Measurements from ENCODE around the gene SYT14. TPM values are rescaled to one million over a fixed set of nuclear protein-coding genes. Genes with fewer than 3 reads are reported as not detected.

SYT14 gene
- total RNA-seq, 1 experiment from 2014 or later, result 10.3 TPM

GRCh38 chr1:209911746-209912145, 26.3 kb upstream of the SYT14 start:
- H3K4me1 Mint-ChIP-seq, result no peaks in the 10 kb centered on the region
- no peak overlapping the region for H2BK20ac ChIP-seq (ENCODE audit: low read depth, low read length, poor library complexity, severe bottlenecking)
- no peaks in the 10 kb centered on the region for H3K4me1 ChIP-seq (ENCODE audit: insufficient read depth, low read length)
- H2BK120ac ChIP-seq (ENCODE audit: low read depth, low read length, poor library complexity, severe bottlenecking), result no peak overlapping the region
- H3K23me2 ChIP-seq (ENCODE audit: insufficient read length, low read depth, low read length, poor library complexity, severe bottlenecking), result no peaks in the 10 kb centered on the region
- no peak for TF ChIP-seq CTCF (conservative IDR thresholded peaks at IDR 0.05)
- no peaks in the 10 kb centered on the region for H4K20me1 ChIP-seq (ENCODE audit: control insufficient read depth, insufficient read depth, insufficient read length)
- H3K23ac ChIP-seq (ENCODE audit: insufficient read length, low read depth, low read length), result no peak overlapping the region
- WGBS (ENCODE audit: extremely low coverage, insufficient read length, low lambda C conversion rate), result no CpG with 5 or more reads among the region's 3 CpGs
- no peak overlapping the region for H3T11ph ChIP-seq (ENCODE audit: low read length)
- H3K36me3 Mint-ChIP-seq (ENCODE audit: insufficient read depth in 1 of 3, low read depth in 3 of 3), result no peaks in the 10 kb centered on the region; a peak in 1 of 7 replicates
- H3K27me3 ChIP-seq (ENCODE audit: insufficient read depth, low read length), result no peaks in the 10 kb centered on the region
- no peak overlapping the region for H3K56ac ChIP-seq (ENCODE audit: insufficient read length, low read depth, low read length)
- H3K4ac ChIP-seq (ENCODE audit: low read depth, low read length), result no peak overlapping the region
- H3K4me2 ChIP-seq (ENCODE audit: insufficient read depth, insufficient read length, low read length), result no peak overlapping the region
- H2AK5ac ChIP-seq (ENCODE audit: insufficient read length, low read length), result no peak overlapping the region
- no peak overlapping the region for H4K91ac ChIP-seq (ENCODE audit: insufficient read length, low read depth, low read length)
- H3K79me2 ChIP-seq (ENCODE audit: insufficient read depth, low read length), result no peaks in the 10 kb centered on the region
- no peak overlapping the region for H3K14ac ChIP-seq (ENCODE audit: insufficient read depth, low read length)
- H3K27ac Mint-ChIP-seq, result no peak overlapping the region
- no peak overlapping the region for H2AFZ ChIP-seq (ENCODE audit: low read length)
- H4K8ac ChIP-seq (replicated peaks; ENCODE audit: insufficient read length, low read depth, low read length), result no peak overlapping the region
- H2BK12ac ChIP-seq (ENCODE audit: insufficient read length, low read depth, low read length), result no peak overlapping the region
- H2BK15ac ChIP-seq (ENCODE audit: low read depth, low read length), result no peak overlapping the region
- no peak overlapping the region for H3K9ac ChIP-seq (ENCODE audit: extremely low read depth, insufficient read length, low read length)
- H3K79me1 ChIP-seq (ENCODE audit: insufficient read depth, low read depth, low read length, poor library complexity, severe bottlenecking), result no peaks in the 10 kb centered on the region
- H3K4me3 Mint-ChIP-seq, result no peak overlapping the region
- H3K9me3 ChIP-seq (ENCODE audit: control insufficient read depth, low read depth, low read length), result no peaks in the 10 kb centered on the region
- H3K18ac ChIP-seq (ENCODE audit: insufficient read length, low read depth, low read length), result no peak overlapping the region
- no peak overlapping the region for H3K27ac ChIP-seq (ENCODE audit: insufficient read length, low read depth, low read length)
- H4K5ac ChIP-seq (ENCODE audit: insufficient read length, low read depth, low read length), result no peak overlapping the region
- no peak overlapping the region for H2BK5ac ChIP-seq (ENCODE audit: insufficient read length, low read length)
- no peak for DNase-seq
- peaks cover 0 to 3% of the 10 kb centered on the region in 2 experiments; a peak in 1 of 5 replicates for H3K9me3 Mint-ChIP-seq
- H3K27me3 Mint-ChIP-seq (ENCODE audit: low read depth), result no peaks in the 10 kb centered on the region; the same call in 1 of the 2 replicates
